Activated CD4-positive, alpha-beta T cell treated with anti-CD3 and anti-CD28 coated beads for 36 hours (primary cell): ENCODE data around the gene CSTPP1. TPM values are rescaled to one million over a fixed set of nuclear protein-coding genes. Genes with fewer than 3 reads are reported as not detected.

Experiments used
- ATAC-seq: fragments of 200-7000 bp; cut with Tn5 transposase; one replicate; pipeline ENCODE4 v1.10.0; 2021; ENCODE audit warnings: mild to moderate bottlenecking, moderate library complexity
- CTCF ChIA-PET: fragments of 350-600 bp; sonication (Branson Sonifier 250); formaldehyde crosslinking; loops from one replicate; lab custom pipeline; 2021; ENCODE audit warnings: antibody characterized with exemption; lab: Charles Lee
- POLR2A ChIA-PET: fragments of 350-600 bp; sonication (Branson Sonifier 250); formaldehyde crosslinking; loops from one replicate; lab custom pipeline; 2021; ENCODE audit warnings: antibody characterized with exemption, inconsistent platforms; lab: Charles Lee
- DNase-seq: peaks from one replicate; pipeline ENCODE4 v3.0.0-alpha.2; 2020
- H3K27ac Mint-ChIP-seq: one replicate; pipeline ENCODE4 v1.8.0; 2021; ENCODE audit warnings: mixed read lengths
- H3K27me3 Mint-ChIP-seq: one replicate; pipeline ENCODE4 v1.8.0; 2021; ENCODE audit warnings: mixed read lengths
- H3K36me3 Mint-ChIP-seq: one replicate; pipeline ENCODE4 v1.8.0; 2021; ENCODE audit warnings: low read depth, mixed read lengths
- H3K4me1 Mint-ChIP-seq: one replicate; pipeline ENCODE4 v1.8.0; 2021; ENCODE audit warnings: mixed read lengths
- H3K4me3 Mint-ChIP-seq: one replicate; pipeline ENCODE4 v1.8.0; 2021; ENCODE audit warnings: mild to moderate bottlenecking, moderate library complexity, mixed read lengths
- H3K9me3 Mint-ChIP-seq: one replicate; pipeline ENCODE4 v1.8.0; 2021; ENCODE audit warnings: low read depth, mixed read lengths
- intact Hi-C, 2 experiments: fragments of 100-400 bp; cut with DNase I in 1 of 2; cut with micrococcal nuclease in 1 of 2; formaldehyde crosslinking; loops; one replicate each; pipeline versions ENCODE4 v1.14.2 to v1.15.1; 2022 to 2024; cut with DNase I, micrococcal nuclease
- total RNA-seq, 2 experiments: library from RNA; stranded (reverse); gene quantifications; one replicate each; pipeline ENCODE4 v1.2.3, GENCODE V29; 2021

Gene CSTPP1
- total RNA-seq, 2 experiments from 2014 or later = 17.9 to 18.6 TPM

DNA sequence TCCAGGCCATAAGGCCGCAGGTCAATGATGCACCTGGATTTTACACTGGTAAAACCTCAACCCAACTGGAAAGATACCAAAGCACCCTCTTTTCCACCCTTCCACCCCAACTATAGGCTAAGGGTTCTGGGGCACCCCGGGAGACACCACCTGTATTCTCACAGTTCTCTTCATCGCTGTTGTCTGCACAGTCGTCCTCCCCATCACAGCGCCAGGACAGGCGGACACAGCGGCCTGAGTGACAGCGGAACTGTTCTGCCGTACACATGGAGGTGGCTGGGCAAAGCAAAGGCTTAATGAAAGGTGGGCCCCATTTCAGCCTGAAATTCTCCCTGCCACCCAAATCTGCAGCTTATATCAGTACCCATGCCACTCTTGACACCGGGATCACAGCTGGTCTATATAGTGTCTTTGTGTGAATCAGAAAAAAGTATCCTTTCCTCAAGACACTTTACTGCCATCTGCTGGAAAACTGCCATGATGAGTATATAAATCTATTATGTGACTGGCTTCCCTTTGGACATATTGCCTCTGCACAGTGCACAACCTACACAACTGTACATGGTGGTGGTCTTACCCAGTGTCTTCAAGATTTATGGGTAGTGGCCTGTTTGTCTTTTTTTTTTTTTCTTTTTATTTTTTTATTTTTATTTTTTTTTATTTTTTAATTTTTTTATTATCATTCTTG lies 39.7 kb upstream of the CSTPP1 start:
- Mint-ChIP-seq H3K4me1 (no peaks in the 10 kb centered on the region), H3K4me3 (no peak overlapping the region), H3K36me3 (no peaks in the 10 kb centered on the region), H3K27ac (no peak overlapping the region), H3K27me3 (no peaks in the 10 kb centered on the region), H3K9me3 (no peaks in the 10 kb centered on the region)
- intact Hi-C loops = no loop called here
- no peak for DNase-seq
- ATAC-seq = peak; percentile 55
- POLR2A ChIA-PET = no interaction called here
- CTCF ChIA-PET = interaction anchor here (0.8 to 1.7 kb wide), 3 partner anchors 10 to 508 kb away, joined by 3 to 5 read pairs (median 4); no protein-coding TSS in a partner anchor

GRCh38 chr11:46898396-46899095 lies 38.0 kb upstream of the CSTPP1 start:
- Mint-ChIP-seq H3K27me3 (no peaks in the 10 kb centered on the region), H3K9me3 (no peaks in the 10 kb centered on the region), H3K4me3 (no peak overlapping the region), H3K4me1 (no peaks in the 10 kb centered on the region), H3K27ac (no peak overlapping the region), H3K36me3 (no peaks in the 10 kb centered on the region)
- intact Hi-C loops = no loop called here
- DNase-seq = no peak
- POLR2A ChIA-PET = no interaction called here
- CTCF ChIA-PET = interaction anchor here (1.4 kb wide), 1 partner anchor 255 kb away, joined by 4 read pairs; no protein-coding TSS in a partner anchor
- no peak for ATAC-seq

DNA sequence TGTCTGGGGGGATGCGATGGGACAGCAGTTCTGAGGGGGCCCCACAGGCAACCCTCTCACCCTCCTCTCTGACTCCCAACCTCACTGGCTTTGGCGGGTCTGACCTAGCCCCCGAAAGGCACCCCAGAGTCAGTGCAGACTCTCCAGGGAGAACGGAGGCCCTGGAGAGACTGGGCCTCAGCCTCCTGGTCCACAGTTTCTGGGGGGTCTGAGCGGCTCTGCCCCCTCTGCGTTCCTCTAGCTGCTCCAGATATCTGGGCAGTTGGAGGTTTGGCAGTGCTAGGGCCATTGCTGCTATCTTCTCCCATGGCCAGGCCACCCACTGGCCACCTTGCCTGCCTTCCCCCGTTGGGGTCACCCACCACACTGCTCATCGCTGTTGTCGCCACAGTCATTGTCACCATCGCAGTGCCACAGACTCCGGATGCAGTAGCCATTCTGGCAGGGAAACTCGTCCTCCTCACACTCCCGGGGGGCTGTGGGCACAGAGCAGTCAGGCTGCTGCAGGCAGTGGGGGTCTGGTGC lies 37.0 kb upstream of the CSTPP1 start:
- no peaks in the 10 kb centered on the region for H3K4me1 Mint-ChIP-seq

GRCh38 chr11:46900091-46900746 lies 36.3 kb upstream of the CSTPP1 start:
- DNase-seq (no peak), ATAC-seq (no peak)
- Mint-ChIP-seq H3K9me3 (no peaks in the 10 kb centered on the region), H3K4me1 (no peaks in the 10 kb centered on the region), H3K27ac (no peak overlapping the region), H3K27me3 (no peaks in the 10 kb centered on the region), H3K4me3 (no peak overlapping the region), H3K36me3 (no peaks in the 10 kb centered on the region)
- CTCF ChIA-PET = interaction anchor here (1.1 to 1.4 kb wide), 2 partner anchors 253 kb away, joined by 3 to 4 read pairs; no protein-coding TSS in a partner anchor
- intact Hi-C loops = no loop called here
- POLR2A ChIA-PET = no interaction called here

More for the DNA sequence above, 37.0 kb upstream of the CSTPP1 start:
- ChIA-PET CTCF (interaction anchor here (1.4 kb wide), 1 partner anchor 254 kb away, joined by 4 read pairs; no protein-coding TSS in a partner anchor), POLR2A (no interaction called here)
- Mint-ChIP-seq H3K36me3 (no peaks in the 10 kb centered on the region), H3K9me3 (no peaks in the 10 kb centered on the region), H3K4me3 (no peak overlapping the region), H3K27me3 (no peaks in the 10 kb centered on the region), H3K27ac (no peak overlapping the region)
- DNase-seq (no peak), ATAC-seq (no peak)
- intact Hi-C loops = no loop called here

DNA sequence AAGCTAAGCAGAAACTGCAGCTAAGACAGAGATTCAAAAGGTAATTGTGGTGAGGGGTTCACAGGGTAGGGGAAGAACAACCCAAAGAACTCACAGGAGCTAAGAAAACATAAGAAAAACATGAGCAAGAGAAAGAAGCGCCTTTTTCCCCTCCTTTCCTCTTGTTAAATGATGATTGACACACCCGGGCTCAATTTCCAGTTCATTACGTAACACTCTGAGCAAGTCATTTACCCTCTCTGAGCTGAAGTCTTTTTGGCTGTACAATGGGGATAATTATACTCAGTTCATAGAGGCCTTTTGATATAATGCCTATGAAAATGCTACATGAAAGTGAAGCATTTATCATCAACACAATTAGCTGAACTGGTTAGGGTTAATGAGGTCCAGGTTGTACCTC lies 35.4 kb upstream of the CSTPP1 start:
- POLR2A ChIA-PET = no interaction called here
- Mint-ChIP-seq H3K27ac (no peak overlapping the region), H3K4me1 (no peaks in the 10 kb centered on the region), H3K9me3 (no peaks in the 10 kb centered on the region), H3K4me3 (no peak overlapping the region), H3K36me3 (no peaks in the 10 kb centered on the region), H3K27me3 (no peaks in the 10 kb centered on the region)
- ATAC-seq (no peak), DNase-seq (no peak)
- CTCF ChIA-PET = interaction anchor here (0.6 to 1.1 kb wide), 3 partner anchors 16 to 333 kb away, joined by 3 to 4 read pairs (median 4); no protein-coding TSS in a partner anchor
- intact Hi-C loops = no loop called here

- no peak for DNase-seq
- ChIA-PET POLR2A (interaction anchor here (0.6 kb wide), 1 partner anchor 242 kb away, joined by 4 read pairs; no protein-coding TSS in a partner anchor), CTCF (interaction anchor here (0.8 to 1.5 kb wide), 3 partner anchors 11 to 250 kb away, joined by 3 to 6 read pairs (median 5); no protein-coding TSS in a partner anchor)
Measured at GRCh38 chr11:46902694-46903093, 33.9 kb upstream of the CSTPP1 start.

GRCh38 chr11:46903846-46904245 lies 32.7 kb upstream of the CSTPP1 start:
- H3K4me3 Mint-ChIP-seq = no peak overlapping the region
- POLR2A ChIA-PET = no interaction called here
- no peak overlapping the region for H3K27ac Mint-ChIP-seq
- no peaks in the 10 kb centered on the region for H3K27me3 Mint-ChIP-seq
- no peaks in the 10 kb centered on the region for H3K36me3 Mint-ChIP-seq
- peaks cover 4% of the 10 kb centered on the region for H3K4me1 Mint-ChIP-seq
- CTCF ChIA-PET = interaction anchor here (1.5 kb wide), 1 partner anchor 10 kb away, joined by 6 read pairs; no protein-coding TSS in a partner anchor
- DNase-seq = no peak
- intact Hi-C loops = no loop called here
- H3K9me3 Mint-ChIP-seq = no peaks in the 10 kb centered on the region
- ATAC-seq = no peak

More at GRCh38 chr11:46902694-46903093, 33.9 kb upstream of the CSTPP1 start:
- Mint-ChIP-seq H3K9me3 (no peaks in the 10 kb centered on the region), H3K4me1 (peaks cover 4% of the 10 kb centered on the region), H3K27me3 (no peaks in the 10 kb centered on the region), H3K36me3 (no peaks in the 10 kb centered on the region), H3K27ac (no peak overlapping the region), H3K4me3 (no peak overlapping the region)
- ATAC-seq = no peak
- intact Hi-C loops = no loop called here

DNA sequence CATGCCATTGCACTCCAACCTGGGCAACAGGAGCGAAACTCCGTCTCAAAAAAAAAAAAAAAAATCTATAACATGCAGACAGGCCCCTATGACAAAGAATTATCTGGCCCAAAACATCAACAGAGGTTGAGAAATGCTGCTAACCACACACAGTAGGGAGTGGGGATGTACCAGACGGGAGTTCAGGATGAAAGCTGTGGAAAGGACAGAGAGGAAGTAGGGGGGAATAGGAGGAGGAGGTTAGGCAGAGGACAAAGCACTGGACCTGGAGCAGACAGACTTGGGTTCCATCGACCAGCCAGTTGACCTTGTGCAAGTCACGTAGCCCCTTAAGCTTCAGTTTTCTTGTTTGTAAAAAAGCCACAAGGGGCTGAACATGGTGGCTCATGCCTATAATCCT lies 30.8 kb upstream of the CSTPP1 start:
- DNase-seq (no peak), ATAC-seq (no peak)
- H3K27me3 Mint-ChIP-seq = peaks cover 7% of the 10 kb centered on the region
- CTCF ChIA-PET = interaction anchor here (0.8 to 1.8 kb wide), 3 partner anchors 20 to 247 kb away, joined by 3 to 5 read pairs (median 4); no protein-coding TSS in a partner anchor
- H3K4me3 Mint-ChIP-seq = no peak overlapping the region
- H3K36me3 Mint-ChIP-seq = no peaks in the 10 kb centered on the region
- POLR2A ChIA-PET = no interaction called here
- H3K4me1 Mint-ChIP-seq = peaks cover 4% of the 10 kb centered on the region
- no peak overlapping the region for H3K27ac Mint-ChIP-seq
- intact Hi-C loops = no loop called here
- no peaks in the 10 kb centered on the region for H3K9me3 Mint-ChIP-seq

GRCh38 chr11:46906609-46907041 lies 29.9 kb upstream of the CSTPP1 start:
- intact Hi-C loops = no loop called here
- H3K27me3 Mint-ChIP-seq = peaks cover 12% of the 10 kb centered on the region
- H3K36me3 Mint-ChIP-seq = no peaks in the 10 kb centered on the region
- H3K4me1 Mint-ChIP-seq = peaks cover 4% of the 10 kb centered on the region
- DNase-seq = peak; percentile 34
- CTCF ChIA-PET = interaction anchor here (0.6 to 1.9 kb wide), 5 partner anchors 10 to 1032 kb away, joined by 3 to 7 read pairs (median 5); no protein-coding TSS in a partner anchor
- H3K9me3 Mint-ChIP-seq = no peaks in the 10 kb centered on the region
- peak; percentile 23 for ATAC-seq
- no peak overlapping the region for H3K27ac Mint-ChIP-seq
- H3K4me3 Mint-ChIP-seq = no peak overlapping the region
- POLR2A ChIA-PET = interaction anchor here (0.6 to 1.3 kb wide), 2 partner anchors 30 to 63 kb away, joined by 3 to 5 read pairs; partner anchors contain the start of gene CSTPP1

DNA sequence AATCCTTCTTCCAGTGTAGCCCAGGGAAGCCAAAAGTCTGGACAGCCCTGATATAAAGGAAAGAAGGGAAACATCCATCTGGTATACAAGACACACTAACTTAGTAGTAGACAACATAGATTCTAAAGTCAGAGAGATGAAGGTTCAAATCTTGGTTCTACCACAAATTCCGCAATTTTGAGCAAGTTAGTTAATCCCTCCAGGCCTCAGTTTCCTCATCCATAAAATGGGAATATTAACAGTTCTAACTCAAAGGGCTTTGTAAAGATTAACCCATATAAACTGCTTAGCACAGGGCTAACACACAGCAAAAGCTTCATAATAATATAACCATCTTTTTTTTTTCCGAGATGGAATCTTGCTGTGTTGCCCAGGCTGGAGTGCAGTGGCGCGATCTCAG lies 29.0 kb upstream of the CSTPP1 start:
- no peak overlapping the region for H3K4me3 Mint-ChIP-seq
- no peak for DNase-seq
- peaks cover 4% of the 10 kb centered on the region for H3K4me1 Mint-ChIP-seq
- H3K27ac Mint-ChIP-seq = no peak overlapping the region
- ChIA-PET POLR2A (no interaction called here), CTCF (interaction anchor here (0.7 to 2.1 kb wide), 4 partner anchors 9 to 246 kb away, joined by 4 to 7 read pairs (median 6); no protein-coding TSS in a partner anchor)
- ATAC-seq = no peak
- peaks cover 16% of the 10 kb centered on the region for H3K27me3 Mint-ChIP-seq
- no peaks in the 10 kb centered on the region for H3K9me3 Mint-ChIP-seq
- no peaks in the 10 kb centered on the region for H3K36me3 Mint-ChIP-seq
- intact Hi-C loops = no loop called here
